ENCODE measurements around the gene SPAG17.

SPAG17 gene

DNA sequence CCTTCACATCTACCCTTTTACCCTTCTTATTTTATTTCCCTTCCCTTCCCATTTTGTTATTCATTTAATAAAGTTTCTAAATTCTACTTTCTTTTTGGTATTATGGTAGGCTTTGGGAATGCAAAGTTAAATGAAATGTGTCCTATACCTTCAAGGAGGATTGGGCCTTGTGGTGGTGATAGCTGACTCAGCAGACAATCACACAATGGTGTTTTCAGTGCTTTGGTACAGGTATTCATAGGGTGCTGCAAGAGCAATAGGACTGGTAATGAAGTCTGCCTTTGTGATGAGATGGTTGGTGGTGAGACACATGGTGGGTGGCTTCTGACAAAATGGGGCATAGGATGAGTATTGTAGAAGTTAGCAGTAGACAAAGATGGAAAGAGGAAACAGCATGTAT, 21.9 kb upstream of the SPAG17 start (continued):
- TF ChIP-seq, protein P1, sequence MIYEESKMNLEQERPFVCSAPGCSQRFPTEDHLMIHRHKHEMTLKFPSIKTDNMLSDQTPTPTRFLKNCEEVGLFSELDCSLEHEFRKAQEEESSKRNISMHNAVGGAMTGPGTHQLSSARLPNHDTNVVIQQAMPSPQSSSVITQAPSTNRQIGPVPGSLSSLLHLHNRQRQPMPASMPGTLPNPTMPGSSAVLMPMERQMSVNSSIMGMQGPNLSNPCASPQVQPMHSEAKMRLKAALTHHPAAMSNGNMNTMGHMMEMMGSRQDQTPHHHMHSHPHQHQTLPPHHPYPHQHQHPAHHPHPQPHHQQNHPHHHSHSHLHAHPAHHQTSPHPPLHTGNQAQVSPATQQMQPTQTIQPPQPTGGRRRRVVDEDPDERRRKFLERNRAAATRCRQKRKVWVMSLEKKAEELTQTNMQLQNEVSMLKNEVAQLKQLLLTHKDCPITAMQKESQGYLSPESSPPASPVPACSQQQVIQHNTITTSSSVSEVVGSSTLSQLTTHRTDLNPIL (CRISPR knock-in tag; IDR thresholded peaks at IDR 0.05; ENCODE audit: low read depth): no peak
- TF ChIP-seq ISL1 (CRISPR knock-in tag; IDR thresholded peaks at IDR 0.05) (no peak), CSDC2 (CRISPR knock-in tag; IDR thresholded peaks at IDR 0.05) (no peak)

- TF ChIP-seq, protein P1 (CRISPR knock-in tag; IDR thresholded peaks at IDR 0.05; ENCODE audit: low read depth): no peak
- no peak for TF ChIP-seq BACH2 (CRISPR knock-in tag; IDR thresholded peaks at IDR 0.05; ENCODE audit: borderline replicate concordance)
- no peak for TF ChIP-seq PPARA (CRISPR knock-in tag; IDR thresholded peaks at IDR 0.05; ENCODE audit: borderline replicate concordance)
- TF ChIP-seq ZFP3 (CRISPR knock-in tag; IDR thresholded peaks at IDR 0.05): no peak
- no peak for TF ChIP-seq ZNF565 (CRISPR knock-in tag; conservative IDR thresholded peaks at IDR 0.05; ENCODE audit: low read depth)
- no peak for TF ChIP-seq OSR1 (CRISPR knock-in tag; IDR thresholded peaks at IDR 0.05)
- no peak for TF ChIP-seq TOX (CRISPR knock-in tag; IDR thresholded peaks at IDR 0.05; ENCODE audit: borderline replicate concordance)
- no peak for ATAC-seq
Measured at GRCh38 chr1:118204648-118205047, 19.6 kb upstream of the SPAG17 start.

DNA sequence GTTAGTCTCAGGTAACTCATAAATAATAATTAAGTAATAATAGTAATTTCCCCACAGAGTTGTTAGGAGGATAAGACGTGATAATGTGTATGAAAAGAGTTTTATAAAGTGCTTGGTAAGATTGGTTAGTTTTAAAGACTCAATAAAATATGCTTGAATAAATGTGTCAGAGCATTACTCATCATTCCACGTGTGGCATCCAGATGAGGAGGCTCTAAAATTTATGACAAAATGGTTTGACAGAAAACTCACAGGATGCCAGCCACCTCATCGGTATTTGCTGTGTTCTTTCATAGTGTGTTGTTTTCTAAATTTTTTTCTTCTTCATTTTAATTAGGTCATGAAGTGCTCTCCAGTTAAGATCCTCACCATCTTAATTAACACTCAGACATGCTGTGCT, 19.1 kb upstream of the SPAG17 start:
- no peak for TF ChIP-seq RARB (CRISPR knock-in tag; IDR thresholded peaks at IDR 0.05)
- TF ChIP-seq OSR1 (CRISPR knock-in tag; IDR thresholded peaks at IDR 0.05): no peak
- no peak for TF ChIP-seq ZNF565 (CRISPR knock-in tag; conservative IDR thresholded peaks at IDR 0.05; ENCODE audit: low read depth)
- TF ChIP-seq ZC3H10 (CRISPR knock-in tag; IDR thresholded peaks at IDR 0.05): no peak
- ATAC-seq: no peak

- no peak for ATAC-seq
- TF ChIP-seq CSRNP3 (CRISPR knock-in tag; IDR thresholded peaks at IDR 0.05): no peak
- no peak for TF ChIP-seq ZFP30 (CRISPR knock-in tag; IDR thresholded peaks at IDR 0.05)
- no peak for TF ChIP-seq PPARA (CRISPR knock-in tag; IDR thresholded peaks at IDR 0.05; ENCODE audit: borderline replicate concordance)
- TF ChIP-seq BACH2 (CRISPR knock-in tag; IDR thresholded peaks at IDR 0.05; ENCODE audit: borderline replicate concordance): no peak
- no peak for TF ChIP-seq ZC3H10 (CRISPR knock-in tag; IDR thresholded peaks at IDR 0.05)
- TF ChIP-seq ESRRG (CRISPR knock-in tag; IDR thresholded peaks at IDR 0.05): no peak
- no peak for TF ChIP-seq ZFP3 (CRISPR knock-in tag; IDR thresholded peaks at IDR 0.05)
Measured at GRCh38 chr1:118202076-118202608, 17.1 kb upstream of the SPAG17 start.

GRCh38 chr1:118201524-118201923, 16.5 kb upstream of the SPAG17 start:
- ATAC-seq: no peak

More at GRCh38 chr1:118201524-118201923, 16.5 kb upstream of the SPAG17 start:
- TF ChIP-seq, protein P1 (CRISPR knock-in tag; IDR thresholded peaks at IDR 0.05; ENCODE audit: low read depth): no peak
- TF ChIP-seq ZFP30 (CRISPR knock-in tag; IDR thresholded peaks at IDR 0.05) (no peak), PATZ1 (CRISPR knock-in tag; IDR thresholded peaks at IDR 0.05; ENCODE audit: borderline replicate concordance) (no peak), RARB (CRISPR knock-in tag; IDR thresholded peaks at IDR 0.05) (no peak), ARNTL (CRISPR knock-in tag; IDR thresholded peaks at IDR 0.05; ENCODE audit: borderline replicate concordance, low read depth) (no peak), SNAI2 (CRISPR knock-in tag; IDR thresholded peaks at IDR 0.05) (no peak)

All from SK-N-SH treated with all-trans-retinoic acid at 6 μM for 48 hours (cell line).